Subcutaneous adipose tissue (tissue), 4 donors: ENCODE data around the gene IFIT1B. TPM values are rescaled to one million over a fixed set of nuclear protein-coding genes. Genes with fewer than 3 reads are reported as not detected.

Experiments
- CTCF ChIP-seq: fragments of 450-650 bp; IDR thresholded peaks from one replicate; pipeline ENCODE4 v1.5.1; 2016; ENCODE audit warnings: low read depth, mild to moderate bottlenecking, control low read depth, antibody characterized with exemption, moderate library complexity
- total RNA-seq, 4 donors: library from RNA; depleted of rRNA; stranded (reverse); fragments of >200 nt; gene quantifications; one replicate each; pipeline ENCODE4 v1.1.0, GENCODE V29; 2016

The IFIT1B gene
- total RNA-seq, 4 donors from 2014 or later: not detected

GRCh38 chr10:89345367-89346000 lies 32.4 kb upstream of the IFIT1B start:
- no peak for TF ChIP-seq CTCF

- no peak for TF ChIP-seq CTCF
Observed at GRCh38 chr10:89346405-89347254, 31.2 kb upstream of the IFIT1B start.

GRCh38 chr10:89347701-89348457 lies 30.0 kb upstream of the IFIT1B start:
- no peak for TF ChIP-seq CTCF

GRCh38 chr10:89348481-89348880 lies 29.4 kb upstream of the IFIT1B start:
- no peak for TF ChIP-seq CTCF

- TF ChIP-seq CTCF: no peak
Observed at GRCh38 chr10:89348975-89349374, 28.9 kb upstream of the IFIT1B start.

- no peak for TF ChIP-seq CTCF
Observed at GRCh38 chr10:89351412-89351779, 26.5 kb upstream of the IFIT1B start.
